ENCODE data around the gene LDHD. TPM values are rescaled to one million over a fixed set of nuclear protein-coding genes. Genes with fewer than 3 reads are reported as not detected.

LDHD gene
- total RNA-seq, 2 experiments from 2014 or later = not detected

DNA sequence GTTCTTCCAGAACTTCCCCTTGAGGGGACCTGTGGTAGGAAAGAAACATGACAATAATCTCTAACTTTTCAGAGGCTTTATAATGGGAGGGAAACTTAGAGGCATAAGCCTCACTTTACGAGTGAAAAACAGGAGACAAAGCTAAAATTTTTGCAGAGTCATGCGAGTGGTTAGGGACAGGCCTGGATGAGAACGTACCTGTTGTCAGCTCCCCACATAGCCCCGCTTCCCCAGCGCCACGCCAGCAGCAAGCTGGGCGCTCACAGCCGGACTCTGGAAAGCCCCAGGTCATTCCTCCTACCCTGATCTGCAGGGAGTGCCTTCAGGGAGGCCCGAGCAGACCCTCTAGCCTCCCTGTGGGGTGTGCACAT is 53.6 kb downstream of the LDHD start:
- TF ChIP-seq CTCF (IDR thresholded peaks at IDR 0.05) = no peak
- no peaks in the 10 kb centered on the region for H3K9me3 Mint-ChIP-seq
- DNase-seq = no peak
- H3K36me3 Mint-ChIP-seq (ENCODE audit: low read depth) = no peaks in the 10 kb centered on the region
- no peak for ATAC-seq
- H3K27me3 Mint-ChIP-seq = peaks cover 2% of the 10 kb centered on the region
- H3K4me1 Mint-ChIP-seq (ENCODE audit: low read depth) = peaks cover 30% of the 10 kb centered on the region
- H3K4me3 Mint-ChIP-seq = no peak overlapping the region
- POLR2A ChIA-PET = interaction anchor here (0.9 to 1.5 kb wide), 2 partner anchors 12 to 13 kb away, joined by 3 to 5 read pairs; no protein-coding TSS in a partner anchor
- H3K27ac Mint-ChIP-seq = no peak overlapping the region
- intact Hi-C loops (cut with micrococcal nuclease) = no loop called here
- CTCF ChIA-PET = interaction anchor here (1.1 to 3.2 kb wide), 7 partner anchors 8 to 48 kb away, joined by 3 to 14 read pairs (median 3); no protein-coding TSS in a partner anchor

DNA sequence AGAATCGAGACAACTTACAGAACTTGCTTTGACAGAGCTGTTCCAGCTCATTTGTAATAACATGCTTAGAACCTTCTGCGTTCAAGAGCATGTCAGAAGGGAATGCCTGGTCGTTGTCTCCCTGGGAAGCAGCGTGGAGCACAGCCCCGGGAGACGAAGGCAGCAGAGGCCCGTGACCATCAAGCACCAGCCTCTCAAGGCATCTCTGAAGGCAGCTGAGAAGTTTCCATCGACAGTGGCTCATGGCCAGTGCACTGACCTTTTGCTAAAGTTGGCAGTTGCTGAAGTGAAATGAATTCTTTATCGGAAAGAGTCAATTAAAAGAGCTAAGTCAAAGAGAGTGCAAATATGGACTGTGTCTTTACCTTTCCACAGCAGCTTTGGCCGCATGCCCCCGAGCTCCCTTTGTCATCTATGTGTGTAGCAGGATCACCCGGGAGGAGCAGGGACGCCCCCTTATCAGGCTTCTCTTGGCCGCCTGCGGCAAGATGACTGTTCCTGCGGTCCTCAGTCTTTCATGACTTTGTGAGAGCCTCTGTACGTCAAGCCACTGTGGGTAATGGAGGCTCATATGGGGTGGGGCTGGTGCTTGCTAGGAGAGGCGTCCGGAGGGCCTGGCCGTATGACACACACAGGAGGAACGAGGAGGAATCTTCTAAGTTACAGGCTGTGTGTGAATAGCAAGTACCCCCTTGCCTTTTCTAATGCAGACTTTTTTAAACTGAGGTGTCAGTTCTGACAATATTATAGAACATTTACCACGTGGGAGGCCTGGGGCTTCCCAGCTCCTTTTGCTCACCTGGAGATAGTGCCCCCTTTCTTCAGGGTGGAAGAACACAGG is 54.2 kb downstream of the LDHD start:
- Mint-ChIP-seq H3K9me3 (no peaks in the 10 kb centered on the region), H3K36me3 (ENCODE audit: low read depth) (no peaks in the 10 kb centered on the region), H3K4me3 (no peak overlapping the region), H3K27ac (no peak overlapping the region), H3K4me1 (ENCODE audit: low read depth) (peaks cover 30% of the 10 kb centered on the region), H3K27me3 (peaks cover 2% of the 10 kb centered on the region)
- no peak for DNase-seq
- CTCF ChIA-PET = interaction anchor here (1.1 to 3.2 kb wide), 8 partner anchors 8 to 64 kb away, joined by 3 to 14 read pairs (median 3); partner anchors contain the start of gene ZNRF1
- POLR2A ChIA-PET = interaction anchor here (0.6 kb wide), 1 partner anchor 107 kb away, joined by 3 read pairs; no protein-coding TSS in a partner anchor
- ATAC-seq = no peak
- no peak for TF ChIP-seq CTCF (IDR thresholded peaks at IDR 0.05)
- intact Hi-C loops (cut with micrococcal nuclease) = no loop called here

Other genes starting within 250 kb of the LDHD start
- 10 to 100 TPM; 59.1 to 68.1 TPM for gene WDR59, start 131.7 kb downstream of the LDHD start, total RNA-seq
- gene ZNRF1, start 117.8 kb downstream of the LDHD start, total RNA-seq = 10 to 100 TPM; 11.0 to 13.7 TPM
- gene ZFP1, start 31.7 kb upstream of the LDHD start, total RNA-seq = 10 to 100 TPM; 19.8 to 23.9 TPM
- not detected for gene CTRB2, start 90.4 kb upstream of the LDHD start, total RNA-seq
- gene CTRB1, start 102.2 kb upstream of the LDHD start, total RNA-seq = not detected
- gene BCAR1, start 134.8 kb upstream of the LDHD start, total RNA-seq = under 1 TPM; 0.34 to 0.87 TPM

Data from activated CD8-positive, alpha-beta T cell treated with anti-CD3 and anti-CD28 coated beads for 36 hours (primary cell).